ENCODE measurements around the gene HOXA10.

Gene HOXA10

GRCh38 chr7:27182285-27182841, 8.2 kb upstream of the HOXA10 start:
- H3K27ac ChIP-seq: no peak overlapping the region
- H3K27me3 ChIP-seq (ENCODE audit: control insufficient read depth, insufficient read depth, low read length): peaks cover 40% of the 10 kb centered on the region
- no peak overlapping the region for H3K9ac ChIP-seq
- H2AFZ ChIP-seq: no peak overlapping the region
- no peak for TF ChIP-seq CTCF (IDR thresholded peaks at IDR 0.05)
- H3K4me1 ChIP-seq: no peaks in the 10 kb centered on the region
- no peak overlapping the region for H3K4me2 ChIP-seq (ENCODE audit: low read length)
- H3K4me3 ChIP-seq (ENCODE audit: low read depth, low read length): no peak overlapping the region
- H3K79me2 ChIP-seq: no peaks in the 10 kb centered on the region
- H3K36me3 ChIP-seq (ENCODE audit: control insufficient read depth, insufficient read depth, low read length): no peaks in the 10 kb centered on the region
- no peaks in the 10 kb centered on the region for H3K9me3 ChIP-seq (ENCODE audit: control insufficient read depth, low read length)

GRCh38 chr7:27181795-27182275, 7.7 kb upstream of the HOXA10 start:
- Histone ChIP-seq H3K27ac (no peak overlapping the region), H3K79me2 (no peaks in the 10 kb centered on the region), H3K27me3 (ENCODE audit: control insufficient read depth, insufficient read depth, low read length) (peaks cover 42% of the 10 kb centered on the region), H3K4me1 (no peaks in the 10 kb centered on the region), H3K36me3 (ENCODE audit: control insufficient read depth, insufficient read depth, low read length) (no peaks in the 10 kb centered on the region), H3K4me2 (ENCODE audit: low read length) (no peak overlapping the region), H2AFZ (no peak overlapping the region), H3K4me3 (ENCODE audit: low read depth, low read length) (no peak overlapping the region), H3K9ac (no peak overlapping the region), H3K9me3 (ENCODE audit: control insufficient read depth, low read length) (no peaks in the 10 kb centered on the region)
- TF ChIP-seq CTCF (IDR thresholded peaks at IDR 0.05): no peak

- Histone ChIP-seq H3K36me3 (ENCODE audit: control insufficient read depth, insufficient read depth, low read length) (no peaks in the 10 kb centered on the region), H3K27ac (no peak overlapping the region), H3K4me3 (ENCODE audit: low read depth, low read length) (no peak overlapping the region), H3K27me3 (ENCODE audit: control insufficient read depth, insufficient read depth, low read length) (peaks cover 39% of the 10 kb centered on the region), H3K9me3 (ENCODE audit: control insufficient read depth, low read length) (no peaks in the 10 kb centered on the region), H2AFZ (no peak overlapping the region), H3K4me2 (ENCODE audit: low read length) (no peak overlapping the region), H3K79me2 (no peaks in the 10 kb centered on the region), H3K9ac (no peak overlapping the region), H3K4me1 (no peaks in the 10 kb centered on the region)
- TF ChIP-seq CTCF (IDR thresholded peaks at IDR 0.05): no peak
These were observed 6.6 kb upstream of the HOXA10 start for GRCh38 chr7:27180431-27181420.

DNA sequence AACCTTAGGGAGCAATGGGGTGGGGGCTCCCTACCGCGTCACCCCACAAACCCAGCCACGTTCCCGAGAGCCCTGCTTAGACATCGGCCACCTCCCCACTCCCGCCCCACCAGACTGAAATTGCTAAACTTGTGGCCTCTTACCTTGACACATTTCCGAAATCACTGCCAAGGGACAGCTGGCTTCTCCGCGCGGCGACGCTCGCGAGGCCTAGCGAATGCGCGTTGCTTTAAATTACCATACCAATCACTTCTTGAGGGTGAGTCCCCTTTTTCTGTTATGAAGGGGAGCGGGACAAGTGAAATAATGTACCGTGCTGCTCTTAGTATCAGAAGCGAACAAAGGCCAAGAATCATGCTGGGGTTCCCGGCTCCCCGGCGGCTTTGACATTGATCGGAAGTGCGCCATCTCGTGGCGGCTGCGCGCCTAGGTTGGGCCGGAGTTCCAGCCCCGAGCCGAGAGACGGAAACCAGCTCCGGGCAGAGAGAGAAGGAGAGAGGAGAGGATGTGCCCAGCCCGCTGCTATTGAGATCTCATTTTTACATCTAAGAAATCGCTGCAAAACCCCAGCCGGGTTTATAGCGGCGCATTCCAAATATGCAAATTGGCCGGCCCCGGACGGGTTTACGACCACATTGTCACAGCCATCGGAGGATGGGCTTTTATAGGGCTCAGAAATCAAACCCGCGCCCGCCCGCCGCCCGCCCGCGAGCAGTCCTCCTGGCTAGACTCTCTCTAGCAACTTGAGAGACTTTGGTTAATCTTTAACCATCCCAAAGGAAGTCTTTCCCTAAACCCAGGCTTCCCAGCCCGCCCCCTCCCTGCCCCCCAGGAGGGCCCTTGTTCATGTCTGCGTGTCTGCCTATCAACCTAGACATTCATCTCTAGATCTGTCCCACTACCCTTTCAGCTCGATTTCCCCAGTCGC, 5.6 kb upstream of the HOXA10 start:
- Histone ChIP-seq H2AFZ (no peak overlapping the region), H3K4me2 (ENCODE audit: low read length) (peak overlapping the region; percentile 26), H3K36me3 (ENCODE audit: control insufficient read depth, insufficient read depth, low read length) (no peaks in the 10 kb centered on the region), H3K4me3 (ENCODE audit: low read depth, low read length) (no peak overlapping the region), H3K27ac (no peak overlapping the region), H3K9me3 (ENCODE audit: control insufficient read depth, low read length) (no peaks in the 10 kb centered on the region), H3K27me3 (ENCODE audit: control insufficient read depth, insufficient read depth, low read length) (peaks cover 38% of the 10 kb centered on the region), H3K4me1 (no peaks in the 10 kb centered on the region), H3K9ac (no peak overlapping the region), H3K79me2 (no peaks in the 10 kb centered on the region)
- TF ChIP-seq CTCF (IDR thresholded peaks at IDR 0.05): peak; percentile 29

Measured in parathyroid adenoma (tissue), 2 donors.